EH (cell line): ENCODE data around the gene NOTCH2NLA.
"Not testable (repeated sequence)": the region's sequence is repeated elsewhere in the genome, so short reads cannot be mapped to it uniquely, and the experiment has no call there.

Source experiments
- DNase-seq: peaks from one replicate; pipeline ENCODE4 v3.0.0-alpha.2; 2015; ENCODE audit warnings: low read depth

The NOTCH2NLA gene

DNA sequence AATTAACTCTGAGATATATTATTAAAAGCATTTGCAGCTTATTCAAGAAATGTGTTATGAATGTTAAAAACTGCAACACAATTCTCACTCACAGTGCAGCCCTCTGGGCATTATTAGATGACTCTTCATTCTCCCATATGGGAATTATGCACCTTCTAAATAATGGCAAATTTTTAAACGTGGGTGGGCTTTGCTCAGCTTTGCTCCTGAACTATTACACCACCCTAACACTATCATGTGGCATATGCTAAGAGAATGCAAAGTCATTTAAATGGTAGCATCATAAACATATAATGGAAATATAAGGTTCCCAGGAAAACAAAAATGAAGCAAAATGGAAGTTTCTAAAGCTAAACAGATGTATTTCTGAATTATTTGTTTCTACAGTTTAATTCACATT is 61.5 kb downstream of the NOTCH2NLA start:
- DNase-seq = not testable (repeated sequence)

DNA sequence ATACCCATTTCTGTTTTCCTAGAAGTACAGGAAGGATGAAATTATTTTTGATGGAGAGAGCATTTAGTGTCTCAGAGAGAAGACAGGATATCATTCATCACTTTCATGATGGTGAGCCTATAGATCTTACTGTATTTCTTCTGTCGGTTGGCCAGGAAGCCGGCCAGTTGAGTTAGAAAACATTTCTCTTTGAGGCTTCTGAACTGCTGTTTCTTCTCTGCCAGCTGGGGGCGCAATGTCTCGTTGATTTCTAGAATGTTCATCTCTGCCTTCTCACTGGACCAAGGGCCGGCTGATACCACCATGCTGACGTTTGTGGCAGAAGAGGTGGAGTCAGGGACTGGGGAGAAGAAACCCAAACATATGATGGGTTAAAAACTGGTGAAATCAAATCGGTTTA is 84.4 kb downstream of the NOTCH2NLA start, which contains the start of gene NBPF10:
NBPF10 (minus strand) TSS at position 340 of the 400 bp plus-strand sequence; CDS start at position 305, 35 bp downstream.
- DNase-seq = not testable (repeated sequence)
